Vagina (tissue), 2 donors: Measurements from ENCODE around the gene USH2A.

Source experiments
- POLR2A ChIP-seq, 2 donors: fragments of 450-650 bp; IDR thresholded peaks; one replicate each; pipeline ENCODE4 v1.6.1; 2017; ENCODE audit warnings: antibody characterized with exemption in 2 of 2, mild to moderate bottlenecking in 2 of 2, moderate library complexity in 2 of 2
- POLR2AphosphoS5 ChIP-seq, 2 donors: sonication (generic); formaldehyde crosslinking; IDR thresholded peaks; one replicate each; pipeline ENCODE4 v1.9.0; 2017; ENCODE audit warnings: antibody characterized with exemption in 2 of 2, mild to moderate bottlenecking in 2 of 2, low read depth in 1 of 2; ENCODE audit not compliant: insufficient read depth in 1 of 2
- TF ChIP-seq, protein P1 (sequence below), 3 experiments: fragments of 450-650 bp in 2 of 3; fragments of 200-600 bp in 1 of 3; sonication (generic) in 1 of 3; IDR thresholded peaks; one replicate each; pipeline ENCODE4 v1.5.1; 2017 to 2019; ENCODE audit warnings: antibody characterized with exemption in 3 of 3, mild to moderate bottlenecking in 2 of 3, moderate library complexity in 2 of 3

DNA sequence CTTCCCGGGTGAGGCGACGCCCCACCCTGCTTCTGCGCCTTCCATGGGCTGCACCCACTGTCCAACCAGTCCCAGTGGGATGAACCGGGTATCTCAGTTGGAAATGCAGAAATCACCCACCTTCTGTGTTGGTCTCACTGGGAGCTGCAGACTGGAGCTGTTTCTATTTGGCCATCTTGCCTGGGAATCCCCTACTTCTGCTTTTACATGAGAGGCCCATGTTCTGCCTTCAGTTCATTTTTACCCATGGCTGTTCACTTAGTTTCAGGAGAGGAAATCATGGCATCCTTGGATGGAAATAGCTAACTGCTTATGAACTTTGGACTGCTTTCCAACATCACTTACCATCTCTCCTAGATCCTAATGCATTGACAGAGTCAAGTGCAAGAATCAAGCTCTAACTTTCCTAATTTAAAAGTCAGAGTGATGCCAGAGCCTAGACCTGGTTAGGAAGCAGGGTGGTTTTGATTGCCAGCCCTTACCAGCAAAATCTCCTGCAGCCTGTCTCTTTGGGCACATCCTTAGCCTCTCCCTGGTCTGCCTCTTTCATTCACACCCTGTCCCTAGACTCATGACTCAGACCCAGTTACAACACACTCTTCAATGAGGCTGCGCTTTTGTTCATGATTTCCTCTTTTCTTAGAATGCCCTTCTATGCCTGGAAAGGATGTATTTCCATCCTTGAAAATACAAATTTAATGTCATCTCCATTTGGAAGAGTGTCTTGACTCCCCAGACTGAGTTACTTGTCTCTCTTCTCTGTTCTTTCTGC, 719.0 kb downstream of the USH2A start:
- TF ChIP-seq, protein P1, sequence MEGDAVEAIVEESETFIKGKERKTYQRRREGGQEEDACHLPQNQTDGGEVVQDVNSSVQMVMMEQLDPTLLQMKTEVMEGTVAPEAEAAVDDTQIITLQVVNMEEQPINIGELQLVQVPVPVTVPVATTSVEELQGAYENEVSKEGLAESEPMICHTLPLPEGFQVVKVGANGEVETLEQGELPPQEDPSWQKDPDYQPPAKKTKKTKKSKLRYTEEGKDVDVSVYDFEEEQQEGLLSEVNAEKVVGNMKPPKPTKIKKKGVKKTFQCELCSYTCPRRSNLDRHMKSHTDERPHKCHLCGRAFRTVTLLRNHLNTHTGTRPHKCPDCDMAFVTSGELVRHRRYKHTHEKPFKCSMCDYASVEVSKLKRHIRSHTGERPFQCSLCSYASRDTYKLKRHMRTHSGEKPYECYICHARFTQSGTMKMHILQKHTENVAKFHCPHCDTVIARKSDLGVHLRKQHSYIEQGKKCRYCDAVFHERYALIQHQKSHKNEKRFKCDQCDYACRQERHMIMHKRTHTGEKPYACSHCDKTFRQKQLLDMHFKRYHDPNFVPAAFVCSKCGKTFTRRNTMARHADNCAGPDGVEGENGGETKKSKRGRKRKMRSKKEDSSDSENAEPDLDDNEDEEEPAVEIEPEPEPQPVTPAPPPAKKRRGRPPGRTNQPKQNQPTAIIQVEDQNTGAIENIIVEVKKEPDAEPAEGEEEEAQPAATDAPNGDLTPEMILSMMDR (IDR thresholded peaks at IDR 0.05) = no peak
- no peak for TF ChIP-seq POLR2A (IDR thresholded peaks at IDR 0.05)
- TF ChIP-seq POLR2AphosphoS5 (IDR thresholded peaks at IDR 0.05; ENCODE audit: insufficient read depth in 1 of 2, low read depth in 1 of 2) = no peak
